ENCODE results near the gene WNT1. TPM values are rescaled to one million over a fixed set of nuclear protein-coding genes. Genes with fewer than 3 reads are reported as not detected.

Gene WNT1
- total and polyA plus RNA-seq, 8 donors: not detected

- TF ChIP-seq CTCF (IDR thresholded peaks at IDR 0.05): no peak
- no peak for DNase-seq
- H3K4me3 ChIP-seq: no peak overlapping the region
- FAIRE-seq: no peak
- H3K9me3 ChIP-seq: no peaks in the 10 kb centered on the region
- intact Hi-C loops (cut with DNase I): no loop called here
- H3K27me3 ChIP-seq: no peaks in the 10 kb centered on the region
- H3K27ac ChIP-seq: no peak overlapping the region
- 79 to 90% methylated on average over 6 of the region's 6 CpGs for WGBS, 2 donors
- H3K4me1 ChIP-seq: peaks cover 0 to 13% (median 4%) of the 10 kb centered on the region in 3 donors
- H3K36me3 ChIP-seq: peaks cover 0 to 40% (median 9%) of the 10 kb centered on the region in 3 donors
- ATAC-seq: no peak
Observed at GRCh38 chr12:49020441-49020840, 42.3 kb downstream of the WNT1 start.

DNA sequence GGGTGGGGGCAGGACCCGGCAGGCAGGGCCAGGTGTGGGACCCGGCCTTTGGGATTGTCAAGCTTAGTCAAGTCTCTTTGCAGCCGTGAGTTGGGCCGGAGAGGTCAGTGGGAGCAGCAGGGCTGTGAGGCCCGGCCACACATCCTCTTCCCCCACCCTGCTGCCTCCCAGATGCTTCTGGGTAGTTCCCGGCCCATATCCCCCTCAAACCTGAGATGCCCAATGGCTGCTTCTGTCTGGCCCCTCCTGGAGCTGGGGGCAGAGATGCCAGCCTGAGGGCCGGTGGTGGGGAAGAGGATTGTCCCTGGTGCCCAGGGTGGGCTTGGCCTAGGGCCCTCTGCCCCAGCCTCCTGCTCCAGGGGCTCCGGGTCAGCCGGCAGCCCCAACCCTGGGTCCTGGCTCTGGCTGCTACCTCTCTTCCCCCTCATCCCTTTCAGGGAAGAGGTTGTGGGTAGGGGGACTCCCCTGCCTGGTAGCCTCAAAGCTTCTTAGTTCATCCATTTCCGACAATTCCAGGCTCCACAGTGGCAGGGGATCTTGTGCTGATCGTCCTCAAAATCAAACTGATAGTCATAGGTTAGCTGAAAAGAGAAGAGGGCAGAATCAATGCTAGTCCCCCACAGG lies 43.3 kb downstream of the WNT1 start:
- FAIRE-seq (no peak), ATAC-seq (no peak), DNase-seq (no peak)
- no peaks in the 10 kb centered on the region for H3K9me3 ChIP-seq
- peaks cover 0 to 50% (median 15%) of the 10 kb centered on the region in 3 donors for H3K36me3 ChIP-seq
- TF ChIP-seq CTCF (IDR thresholded peaks at IDR 0.05): no peak
- H3K27me3 ChIP-seq: no peaks in the 10 kb centered on the region
- H3K27ac ChIP-seq: no peak overlapping the region
- WGBS, 2 donors: 79 to 86% methylated on average over 8 to 11 of the region's 11 CpGs
- intact Hi-C loops (cut with DNase I): no loop called here
- peaks cover 0 to 13% (median 4%) of the 10 kb centered on the region in 3 donors for H3K4me1 ChIP-seq
- no peak overlapping the region for H3K4me3 ChIP-seq

- Histone ChIP-seq H3K4me3 (no peak overlapping the region), H3K9me3 (no peaks in the 10 kb centered on the region), H3K27me3 (no peaks in the 10 kb centered on the region), H3K36me3 (peaks cover 0 to 60% (median 23%) of the 10 kb centered on the region in 3 donors), H3K27ac (no peak overlapping the region), H3K4me1 (peaks cover 0 to 4% (median 3%) of the 10 kb centered on the region in 3 donors)
- FAIRE-seq (no peak), ATAC-seq (no peak), DNase-seq (no peak)
- WGBS, 2 donors: 81 to 88% methylated on average over 15 of the region's 15 CpGs
- intact Hi-C loops (cut with DNase I): no loop called here
- TF ChIP-seq CTCF (IDR thresholded peaks at IDR 0.05): no peak
Observed at GRCh38 chr12:49022558-49023178, 44.5 kb downstream of the WNT1 start.

- DNase-seq (no peak), ATAC-seq (no peak), FAIRE-seq (no peak)
- intact Hi-C loops (cut with DNase I): no loop called here
- Histone ChIP-seq H3K27ac (no peak overlapping the region), H3K4me1 (peaks cover 0 to 4% (median 0%) of the 10 kb centered on the region in 3 donors), H3K4me3 (no peak overlapping the region), H3K36me3 (peaks cover 0 to 70% (median 33%) of the 10 kb centered on the region in 3 donors), H3K27me3 (no peaks in the 10 kb centered on the region), H3K9me3 (no peaks in the 10 kb centered on the region)
- TF ChIP-seq CTCF (IDR thresholded peaks at IDR 0.05): no peak
- WGBS, 2 donors: 89 to 91% methylated on average over 2 of the region's 2 CpGs
Observed at GRCh38 chr12:49023812-49024211, 45.7 kb downstream of the WNT1 start.

DNA sequence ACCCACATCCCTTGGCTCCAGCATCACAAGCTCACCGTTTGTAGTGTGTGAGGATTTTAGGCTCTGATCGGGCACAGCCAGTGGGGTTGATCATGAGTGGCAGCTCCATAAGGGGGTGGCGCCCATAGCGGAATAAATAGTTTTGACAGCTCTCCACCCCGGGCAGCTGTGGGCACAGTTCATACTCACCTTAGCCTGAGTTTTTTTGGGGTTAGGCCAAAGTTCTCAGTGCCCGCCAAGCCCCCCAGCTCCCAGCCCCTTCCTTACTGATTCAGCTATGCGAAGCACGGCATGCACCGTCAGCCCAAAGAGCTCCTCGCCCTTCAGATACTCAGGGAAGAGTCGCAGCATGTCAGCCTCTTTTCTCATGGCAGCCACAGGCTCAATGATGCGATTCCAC lies 46.4 kb downstream of the WNT1 start:
- Histone ChIP-seq H3K4me3 (no peak overlapping the region), H3K4me1 (peaks cover 0 to under 1% (median 0%) of the 10 kb centered on the region in 3 donors), H3K9me3 (no peaks in the 10 kb centered on the region), H3K27me3 (no peaks in the 10 kb centered on the region), H3K36me3 (peaks cover 0 to 70% (median 36%) of the 10 kb centered on the region in 3 donors), H3K27ac (no peak overlapping the region)
- ATAC-seq (no peak), FAIRE-seq (no peak), DNase-seq (no peak)
- WGBS, 2 donors: 88% methylated on average over 12 of the region's 12 CpGs
- no peak for TF ChIP-seq CTCF (IDR thresholded peaks at IDR 0.05)
- intact Hi-C loops (cut with DNase I): no loop called here

Data from pancreas (tissue), 10 donors.